Tibial nerve (tissue), 3 donors: ENCODE results near the gene SLC25A41.

Experiments used
- POLR2A ChIP-seq, 2 donors: fragments of 450-650 bp; IDR thresholded peaks; one replicate each; pipeline ENCODE4 v1.6.1; 2017; ENCODE audit warnings: antibody characterized with exemption in 2 of 2, mild to moderate bottlenecking in 2 of 2, moderate library complexity in 2 of 2
- TF ChIP-seq, protein P1 (sequence below), 5 experiments: fragments of 200-600 bp in 3 of 5; fragments of 450-650 bp in 2 of 5; sonication (generic) in 3 of 5; IDR thresholded peaks; one replicate each; pipeline ENCODE4 v1.5.1; 2016 to 2019; ENCODE audit warnings: antibody characterized with exemption in 5 of 5, mild to moderate bottlenecking in 3 of 5, moderate library complexity in 2 of 5

GRCh38 chr19:6417713-6418561 lies 15.6 kb downstream of the SLC25A41 start:
- no peak for TF ChIP-seq POLR2A (IDR thresholded peaks at IDR 0.05)
- TF ChIP-seq, protein P1, sequence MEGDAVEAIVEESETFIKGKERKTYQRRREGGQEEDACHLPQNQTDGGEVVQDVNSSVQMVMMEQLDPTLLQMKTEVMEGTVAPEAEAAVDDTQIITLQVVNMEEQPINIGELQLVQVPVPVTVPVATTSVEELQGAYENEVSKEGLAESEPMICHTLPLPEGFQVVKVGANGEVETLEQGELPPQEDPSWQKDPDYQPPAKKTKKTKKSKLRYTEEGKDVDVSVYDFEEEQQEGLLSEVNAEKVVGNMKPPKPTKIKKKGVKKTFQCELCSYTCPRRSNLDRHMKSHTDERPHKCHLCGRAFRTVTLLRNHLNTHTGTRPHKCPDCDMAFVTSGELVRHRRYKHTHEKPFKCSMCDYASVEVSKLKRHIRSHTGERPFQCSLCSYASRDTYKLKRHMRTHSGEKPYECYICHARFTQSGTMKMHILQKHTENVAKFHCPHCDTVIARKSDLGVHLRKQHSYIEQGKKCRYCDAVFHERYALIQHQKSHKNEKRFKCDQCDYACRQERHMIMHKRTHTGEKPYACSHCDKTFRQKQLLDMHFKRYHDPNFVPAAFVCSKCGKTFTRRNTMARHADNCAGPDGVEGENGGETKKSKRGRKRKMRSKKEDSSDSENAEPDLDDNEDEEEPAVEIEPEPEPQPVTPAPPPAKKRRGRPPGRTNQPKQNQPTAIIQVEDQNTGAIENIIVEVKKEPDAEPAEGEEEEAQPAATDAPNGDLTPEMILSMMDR (IDR thresholded peaks at IDR 0.05), result peak; percentile 27 to 55 (median 42)
